GM12878 (cell line): ENCODE results near the gene KRT86. TPM values are rescaled to one million over a fixed set of nuclear protein-coding genes. Genes with fewer than 3 reads are reported as not detected.

Experiments used
- ATAC-seq: fragments of 200-7000 bp; cut with Tn5 transposase; 3 replicates; pipeline ENCODE4 v1.9.1; 2020; ENCODE audit warnings: mild to moderate bottlenecking, moderate library complexity
- BruUV-seq: library from RNA; stranded (reverse); fragments of 400-500 nt; replicated peaks from 2 replicates; lab custom pipeline; 2021; lab: Mats Ljungman, UMichigan
- CTCF ChIA-PET: fragments of 300-600 bp; sonication (Branson Sonifier 250); formaldehyde crosslinking; extraction: SDS; loops from one replicate; lab custom pipeline; 2021; ENCODE audit warnings: inconsistent platforms; lab: Yijun Ruan, JAX
- POLR2A ChIA-PET: fragments of 350-600 bp; formaldehyde crosslinking; extraction: SDS; loops from one replicate; lab custom pipeline; 2021; ENCODE audit warnings: inconsistent platforms; lab: Charles Lee
- RAD21 ChIA-PET: fragments of 300-600 bp; sonication (Branson Sonifier 250); formaldehyde crosslinking; loops from one replicate; lab custom pipeline; 2023; ENCODE audit warnings: antibody characterized with exemption; ENCODE audit not compliant: unreplicated experiment; lab: Charles Lee
- SMC1A ChIA-PET: fragments of 300-600 bp; sonication (Branson Sonifier 250); formaldehyde crosslinking; loops from one replicate; lab custom pipeline; 2023; ENCODE audit not compliant: unreplicated experiment, uncharacterized antibody; lab: Charles Lee
- DNase-seq: peaks from one replicate; pipeline ENCODE4 v3.0.0-alpha.2; 2011; ENCODE audit warnings: low read depth, low spot score
- FAIRE-seq: peaks from 3 replicates; lab custom pipeline; 2011; peaks lifted over from hg19 to GRCh38; lab: Jason Lieb, UNC
- H2AFZ ChIP-seq: 2 replicates; pipeline ENCODE4 v1.6.0; 2011; ENCODE audit warnings: low read depth, low read length, control low read depth; ENCODE audit not compliant: control insufficient read depth
- H3K27ac ChIP-seq: 2 replicates; pipeline ENCODE4 v1.5.1; 2011; ENCODE audit warnings: control low read depth; ENCODE audit not compliant: control insufficient read depth, insufficient read depth
- H3K27me3 ChIP-seq, 2 experiments: replicated peaks in 1 of 2; 2 replicates each; pipeline versions ENCODE4 v1.6.0 to v1.6.1; 2011; ENCODE audit warnings: low read length in 1 of 2; ENCODE audit not compliant: control insufficient read depth in 2 of 2, insufficient read depth in 2 of 2
- H3K36me3 ChIP-seq, 2 experiments: 2 replicates each; pipeline ENCODE4 v1.5.1; 2011; ENCODE audit warnings: low read length in 1 of 2; ENCODE audit not compliant: control insufficient read depth in 2 of 2, insufficient read depth in 2 of 2
- H3K4me1 ChIP-seq: 2 replicates; pipeline ENCODE4 v1.6.1; 2011; ENCODE audit warnings: mild to moderate bottlenecking, low read length, moderate library complexity, mixed read lengths; ENCODE audit not compliant: control insufficient read depth, insufficient read depth
- H3K4me2 ChIP-seq: 2 replicates; pipeline ENCODE4 v1.6.0; 2011; ENCODE audit warnings: control low read depth; ENCODE audit not compliant: control insufficient read depth, insufficient read depth
- H3K4me3 ChIP-seq: fragments of 200-600 bp; sonication (generic); 2 replicates; pipeline ENCODE4 v1.5.1; 2016
- H3K79me2 ChIP-seq: 2 replicates; pipeline ENCODE4 v1.6.0; 2011; ENCODE audit warnings: low read length; ENCODE audit not compliant: control insufficient read depth, insufficient read depth
- H3K9ac ChIP-seq: 2 replicates; pipeline ENCODE4 v1.8.0; 2011; ENCODE audit warnings: low read length, control low read depth, mixed read lengths; ENCODE audit not compliant: control insufficient read depth, insufficient read depth
- H3K9me3 ChIP-seq: replicated peaks from 3 replicates; pipeline ENCODE4 v1.5.1; 2011; ENCODE audit warnings: mild to moderate bottlenecking, low read length; ENCODE audit not compliant: control insufficient read depth, insufficient read depth
- H4K20me1 ChIP-seq: 2 replicates; pipeline ENCODE4 v1.6.0; 2011; ENCODE audit not compliant: control insufficient read depth, insufficient read depth
- E4F1 ChIP-seq: fragments of 450-650 bp; IDR thresholded peaks from 2 replicates; pipeline ENCODE4 v1.6.1; 2018; ENCODE audit warnings: borderline replicate concordance, mild to moderate bottlenecking; ENCODE audit not compliant: partially characterized antibody
- HDGF ChIP-seq: fragments of 450-650 bp; IDR thresholded peaks from 2 replicates; pipeline ENCODE4 v1.6.1; 2016; ENCODE audit warnings: antibody characterized with exemption
- JUND ChIP-seq: IDR thresholded peaks from 2 replicates; pipeline ENCODE4 v1.6.1; 2012; ENCODE audit warnings: low read depth, mild to moderate bottlenecking, low read length, improper control_type of control experiment, moderate library complexity
- MEF2B ChIP-seq: fragments of 450-650 bp; IDR thresholded peaks from 2 replicates; pipeline ENCODE4 v1.6.1; 2018; ENCODE audit warnings: mild to moderate bottlenecking, moderate library complexity; ENCODE audit not compliant: partially characterized antibody, poor library complexity, severe bottlenecking
- MYB ChIP-seq: fragments of 150-350 bp; IDR thresholded peaks from 2 replicates; pipeline ENCODE4 v1.6.1; 2014; ENCODE audit warnings: mild to moderate bottlenecking, low read depth, low read length, borderline replicate concordance
- NFXL1 ChIP-seq: fragments of 450-650 bp; IDR thresholded peaks from 2 replicates; pipeline ENCODE4 v1.6.1; 2017; ENCODE audit warnings: antibody characterized with exemption, mild to moderate bottlenecking, borderline replicate concordance
- POLR2AphosphoS5 ChIP-seq: IDR thresholded peaks from 2 replicates; pipeline ENCODE4 v1.6.1; 2011; ENCODE audit warnings: mild to moderate bottlenecking, low read length, inconsistent platforms
- SIX5 ChIP-seq: IDR thresholded peaks from 2 replicates; pipeline ENCODE4 v1.6.1; 2011; ENCODE audit warnings: mild to moderate bottlenecking, low read depth, low read length, moderate library complexity; ENCODE audit not compliant: severe bottlenecking
- SRF ChIP-seq, 2 experiments: IDR thresholded peaks; 2 replicates each; pipeline ENCODE4 v1.6.1; 2011; ENCODE audit warnings: low read depth in 2 of 2, low read length in 2 of 2, mild to moderate bottlenecking in 1 of 2, moderate library complexity in 1 of 2
- ZBTB11 ChIP-seq: fragments of 450-650 bp; formaldehyde crosslinking; IDR thresholded peaks from 2 replicates; pipeline ENCODE4 v1.5.0; 2022; ENCODE audit warnings: mild to moderate bottlenecking, missing genetic modification characterization
- ZNF592 ChIP-seq: fragments of 450-650 bp; IDR thresholded peaks from 2 replicates; pipeline ENCODE4 v1.6.1; 2017; ENCODE audit warnings: mild to moderate bottlenecking, moderate library complexity
- WGBS: methylation state at CpG from one replicate; pipeline ENCODE4 v1.1.6; 2016; ENCODE audit warnings: low lambda C conversion rate; ENCODE audit not compliant: insufficient replicate concordance, insufficient coverage; ENCODE audit errors: missing lambda C conversion rate; 5-methylcytosine and 5-hydroxymethylcytosine counted together
- in situ Hi-C: fragments of 300-500 bp; cut with MboI; formaldehyde crosslinking; loops from 9 replicates; pipeline ENCODE4 v1.14.3; 2018; ENCODE audit warnings: mixed read lengths
- intact Hi-C: fragments of 100-400 bp; cut with micrococcal nuclease; formaldehyde crosslinking; loops from one replicate; pipeline ENCODE4 v1.14.2; 2022; ENCODE audit not compliant: unreplicated experiment
- polyA plus RNA-seq, 11 experiments: library from polyadenylated mRNA; depleted of rRNA in 4 of 11; unstranded in 6 of 11; stranded (reverse) in 5 of 11; fragments of >200 nt; fragmentation: Nextera tagmentation in 4 of 11; fragmentation: Illumina TruSeq in 1 of 11; extraction: Ambion mirVana in 4 of 11; extraction: Trizol in 1 of 11; gene quantifications; 1 replicate in 1 of 11; 2 replicates in 10 of 11; pipeline versions ENCODE4 v1.2.1 to v1.2.3, GENCODE V29; 2011 to 2016; ENCODE audit warnings: inconsistent platforms in 2 of 11, missing spikeins in 2 of 11, low read depth in 1 of 11
- total RNA-seq, 4 experiments: library from RNA; depleted of rRNA in 3 of 4; stranded (reverse); fragments of >200 nt in 3 of 4; fragmentation: Illumina TruSeq in 1 of 4; extraction: Trizol in 1 of 4; gene quantifications; 2 replicates each; pipeline versions ENCODE4 v1.2.1 to v1.2.3, GENCODE V29; 2013 to 2021

The KRT86 gene
- total and polyA plus RNA-seq, 10 of the 15 experiments (the other 5 are each of a cell fraction or from before 2014, with no cell fraction given), result 0.11 to 0.54 (median 0.18) TPM; not detected in 4

DNA sequence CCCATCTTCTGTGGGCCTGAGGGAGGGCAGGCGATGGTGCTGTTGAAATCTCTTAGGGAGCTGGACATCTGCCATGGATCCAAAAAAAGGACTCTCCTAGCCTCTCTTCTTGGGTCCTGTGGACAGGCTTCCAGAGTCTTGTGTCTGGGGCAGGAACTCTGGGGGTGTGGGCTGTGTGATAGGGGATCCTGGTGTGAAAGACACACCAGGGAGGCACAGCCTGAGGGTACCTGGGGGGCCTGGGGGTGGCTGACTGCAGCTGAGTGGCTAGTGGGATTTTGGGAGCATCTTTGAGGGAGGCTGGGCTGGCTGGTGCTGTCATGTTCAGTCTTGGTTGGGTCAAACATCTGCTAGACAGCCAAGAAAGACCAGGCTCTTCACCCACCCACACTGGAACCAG is 48.6 kb downstream of the KRT86 start (continued):
- no peak for TF ChIP-seq ZNF592
- no peak for TF ChIP-seq HDGF
- no peak for TF ChIP-seq SRF (IDR thresholded peaks at IDR 0.05; ENCODE audit: low read depth in 2 of 2, low read length in 2 of 2)
- no peak for TF ChIP-seq NFXL1
- TF ChIP-seq MYB, result no peak
- TF ChIP-seq, all 136 proteins: peak for 0

- no peak overlapping the region for H2AFZ ChIP-seq
- RAD21 ChIA-PET, result no interaction called here
- peaks cover 3 to 6% of the 10 kb centered on the region in 2 experiments for H3K27me3 ChIP-seq
- no peaks in the 10 kb centered on the region for H3K9me3 ChIP-seq
- intact Hi-C loops (loop anchor here (10.0 kb wide), 1 partner anchor 109 kb away; no protein-coding TSS in a partner anchor), in situ Hi-C loops (loop anchor here (10.0 kb wide), 1 partner anchor 169 kb away; no protein-coding TSS in a partner anchor)
- CTCF ChIA-PET, result interaction anchor here (1.2 kb wide), 1 partner anchor 38 kb away, joined by 3 read pairs; no protein-coding TSS in a partner anchor
- BruUV-seq, result no TSS peak
- no peak overlapping the region for H3K9ac ChIP-seq
- POLR2A ChIA-PET, result no interaction called here
- no peaks in the 10 kb centered on the region for H3K79me2 ChIP-seq
- no peak overlapping the region for H3K4me2 ChIP-seq
- FAIRE-seq (no peak), ATAC-seq (no peak), DNase-seq (no peak)
- whole genome bisulfite sequencing, result 25% methylated on average over 10 of the region's 10 CpGs
- H3K36me3 ChIP-seq, result no peaks in the 10 kb centered on the region
- H3K27ac ChIP-seq, result no peak overlapping the region
- H3K4me3 ChIP-seq, result no peak overlapping the region
- SMC1A ChIA-PET, result no interaction called here
- peaks cover 7% of the 10 kb centered on the region for H3K4me1 ChIP-seq
- no peaks in the 10 kb centered on the region for H4K20me1 ChIP-seq
- TF ChIP-seq ZBTB11 (CRISPR knock-in tag) (no peak), MEF2B (no peak), SIX5 (no peak), JUND (no peak), E4F1 (no peak), POLR2AphosphoS5 (no peak)
Measured at GRCh38 chr12:52323416-52324152, 49.1 kb downstream of the KRT86 start.
